NCI-H82 treated with DMSO at 0.1 percent for 48 hours (cell line): Measurements from ENCODE around the gene IGIP.

ENCODE experiments used
- DNase-seq: peaks from one replicate; lab custom pipeline; 2025; ENCODE audit not compliant: unreplicated experiment; lab: John Stamatoyannopoulos, UW

Gene IGIP

DNA sequence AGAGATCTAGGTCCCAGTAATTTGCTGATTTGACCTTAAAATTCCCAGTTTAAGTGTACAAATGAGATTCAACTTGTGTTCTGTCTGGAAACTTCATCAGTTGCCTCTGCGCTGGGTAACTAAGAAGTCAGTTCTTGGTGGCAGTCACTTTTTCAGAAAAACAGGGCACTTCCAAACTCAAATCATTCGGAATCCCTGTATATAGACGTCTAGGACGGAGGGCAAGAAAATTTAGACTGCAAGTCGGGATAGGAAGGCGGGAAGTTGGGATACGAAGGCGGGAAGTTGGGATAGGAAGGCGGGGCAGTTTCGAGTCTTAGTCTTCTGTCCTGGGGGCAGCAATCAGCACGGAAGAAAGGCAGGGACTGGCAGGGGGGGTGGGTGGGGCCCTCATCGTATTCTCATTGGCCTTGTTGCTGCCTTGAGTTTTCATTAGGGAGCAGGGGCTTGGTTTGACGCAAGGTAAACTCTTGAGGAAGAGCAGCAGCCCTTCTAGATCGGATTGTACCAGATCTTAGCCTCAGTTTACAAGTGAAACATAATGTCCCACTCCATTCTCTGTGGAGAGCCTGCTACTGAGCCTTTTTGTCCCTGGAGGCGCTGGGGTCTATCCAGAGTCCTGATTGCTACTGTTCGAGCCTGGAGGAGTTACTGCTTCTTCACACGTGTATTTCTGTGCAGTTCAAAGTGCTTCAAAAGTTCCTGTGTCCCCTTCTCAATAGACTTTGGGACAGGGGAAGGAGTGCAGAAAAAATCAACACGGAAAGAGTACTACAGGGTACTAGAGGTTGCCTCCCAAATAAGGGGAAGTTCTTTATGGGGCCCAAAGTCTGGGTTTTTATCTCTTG, 14.5 kb upstream of the IGIP start:
- DNase-seq, result no peak

DNA sequence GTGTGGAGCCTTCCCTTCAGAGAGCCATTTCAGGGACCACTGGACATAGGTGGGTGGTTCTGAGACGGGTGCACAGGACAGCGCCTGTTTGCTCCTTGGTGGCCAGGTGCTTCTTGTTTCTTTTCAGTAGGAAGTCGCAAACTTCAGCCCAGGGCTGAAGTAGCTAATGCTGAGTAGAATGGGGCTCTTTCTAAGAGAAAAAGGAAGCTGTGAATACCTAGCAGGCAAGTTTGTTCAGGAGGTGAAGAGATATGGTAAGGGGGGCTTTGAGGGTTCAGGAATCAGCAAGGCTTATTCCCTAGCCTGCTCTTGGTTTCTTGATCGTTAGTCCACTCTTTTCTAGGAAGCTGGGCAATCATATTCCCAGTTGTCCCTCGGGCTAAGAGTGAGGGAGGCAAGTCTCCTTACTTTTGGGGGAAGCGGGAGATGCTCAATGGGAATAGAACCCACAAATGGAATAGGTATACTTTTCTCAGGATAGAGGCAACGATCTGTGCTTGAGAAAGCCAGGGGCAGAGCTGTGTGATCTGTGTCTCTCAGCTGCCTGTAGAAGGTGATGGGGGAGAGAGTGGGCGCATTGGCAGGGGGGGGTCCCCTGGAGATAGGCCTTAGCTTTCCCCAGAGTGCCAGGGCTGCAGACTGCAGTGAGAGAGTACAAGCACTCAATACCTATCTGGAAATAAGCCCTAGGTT, 13.7 kb upstream of the IGIP start:
- DNase-seq, result no peak

DNA sequence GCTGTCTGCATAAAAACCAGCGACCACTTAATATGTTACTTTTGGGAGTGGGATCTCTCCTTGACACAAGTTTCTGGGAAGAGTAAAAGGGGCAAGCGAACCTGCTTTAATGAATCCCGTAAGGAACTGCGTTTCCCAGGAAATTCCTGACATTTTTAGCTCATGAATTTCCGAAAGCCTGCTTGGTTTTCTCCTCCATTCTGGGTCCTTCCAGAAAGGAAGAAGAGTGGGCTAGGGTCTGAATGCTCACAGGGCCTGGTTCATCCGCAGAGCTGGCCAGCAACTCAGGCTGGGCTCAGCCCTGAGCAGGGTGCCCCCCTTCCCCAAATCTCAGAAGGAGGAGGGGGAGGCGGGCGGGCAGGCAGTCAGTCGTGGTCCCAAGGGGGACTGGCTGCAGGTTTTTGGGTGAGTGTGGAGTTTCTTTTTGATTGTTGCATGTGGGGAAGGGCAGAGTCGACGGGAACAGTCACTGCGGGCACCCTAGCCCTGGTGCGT, 13.0 kb upstream of the IGIP start:
- DNase-seq, result no peak

DNA sequence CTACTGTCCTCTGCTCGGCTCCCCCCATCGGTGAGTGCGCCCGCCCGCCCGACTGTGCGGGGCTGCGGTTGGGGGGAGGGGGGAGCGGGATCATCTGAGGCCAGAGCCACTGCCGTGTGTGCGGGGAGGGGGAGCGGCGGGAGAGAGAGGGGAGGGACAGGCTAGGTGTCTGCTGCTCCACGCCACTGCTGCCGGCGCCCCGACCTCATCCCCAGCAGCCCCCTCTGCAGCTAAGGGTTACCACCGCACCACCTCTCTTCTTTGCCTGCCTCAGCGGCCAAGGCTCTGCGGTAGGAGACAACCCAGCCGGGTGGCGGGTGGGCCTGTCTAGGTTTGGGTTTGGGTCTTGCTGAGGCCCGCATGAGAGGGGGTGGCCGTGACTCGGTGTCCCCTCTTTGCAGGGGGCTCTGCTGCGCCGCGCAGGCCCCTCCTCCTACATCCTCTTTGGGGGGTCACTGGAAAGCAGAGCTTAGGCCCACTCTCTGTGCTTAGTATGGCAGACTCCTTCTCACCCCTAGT, 12.5 kb upstream of the IGIP start:
- no peak for DNase-seq

- peak; percentile 89 for DNase-seq
Observed at GRCh38 chr5:140113699-140114263, 12.0 kb upstream of the IGIP start, which contains the start of gene PURA. PURA (plus strand) TSS chr5:140114109; CDS start chr5:140114182, 73 bp downstream.

- no peak for DNase-seq
Observed at GRCh38 chr5:140114341-140115185, 11.2 kb upstream of the IGIP start.

DNA sequence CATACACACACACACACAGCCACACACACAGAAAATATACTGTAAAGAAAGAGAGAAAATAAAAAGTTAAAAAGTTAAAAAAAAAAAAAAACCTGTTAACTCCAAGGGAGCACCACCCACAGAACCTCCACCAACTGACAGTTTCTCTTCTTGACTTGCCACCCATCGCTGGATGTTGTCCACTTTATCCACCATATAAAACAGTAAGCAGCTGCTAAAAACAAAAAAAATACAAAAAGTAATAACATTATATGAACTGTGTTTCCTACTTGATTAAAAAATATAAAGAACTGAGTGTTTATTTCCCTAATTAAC, 10.6 kb upstream of the IGIP start:
- DNase-seq, result no peak

- no peak for DNase-seq
Observed at GRCh38 chr5:140116716-140117115, 9.0 kb upstream of the IGIP start.

- DNase-seq, result no peak
Observed at GRCh38 chr5:140117523-140117922, 8.2 kb upstream of the IGIP start.

- DNase-seq, result no peak
Observed at GRCh38 chr5:140118302-140118936, 7.3 kb upstream of the IGIP start.

- DNase-seq, result no peak
Observed at GRCh38 chr5:140126315-140127012, 727 bp downstream of the IGIP start.

DNA sequence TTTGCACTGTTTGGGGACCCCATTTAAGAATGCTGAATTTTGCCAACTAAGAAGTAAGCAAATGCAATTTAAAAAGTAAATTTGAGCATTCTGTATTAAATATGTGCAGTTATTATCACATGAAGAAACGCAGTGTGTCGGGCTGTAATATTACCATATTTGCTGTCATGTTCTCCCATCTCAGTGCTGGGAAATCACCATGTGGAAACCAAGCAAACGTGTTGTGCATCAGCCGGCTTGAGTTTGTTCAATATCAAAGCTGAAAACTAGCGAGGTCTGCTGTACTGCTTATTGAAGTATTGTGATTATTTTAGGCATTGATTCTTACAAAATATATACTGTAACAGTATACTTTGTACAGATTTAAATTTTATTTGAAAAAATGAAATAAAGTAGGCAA, 2.6 kb downstream of the IGIP start:
- no peak for DNase-seq

DNA sequence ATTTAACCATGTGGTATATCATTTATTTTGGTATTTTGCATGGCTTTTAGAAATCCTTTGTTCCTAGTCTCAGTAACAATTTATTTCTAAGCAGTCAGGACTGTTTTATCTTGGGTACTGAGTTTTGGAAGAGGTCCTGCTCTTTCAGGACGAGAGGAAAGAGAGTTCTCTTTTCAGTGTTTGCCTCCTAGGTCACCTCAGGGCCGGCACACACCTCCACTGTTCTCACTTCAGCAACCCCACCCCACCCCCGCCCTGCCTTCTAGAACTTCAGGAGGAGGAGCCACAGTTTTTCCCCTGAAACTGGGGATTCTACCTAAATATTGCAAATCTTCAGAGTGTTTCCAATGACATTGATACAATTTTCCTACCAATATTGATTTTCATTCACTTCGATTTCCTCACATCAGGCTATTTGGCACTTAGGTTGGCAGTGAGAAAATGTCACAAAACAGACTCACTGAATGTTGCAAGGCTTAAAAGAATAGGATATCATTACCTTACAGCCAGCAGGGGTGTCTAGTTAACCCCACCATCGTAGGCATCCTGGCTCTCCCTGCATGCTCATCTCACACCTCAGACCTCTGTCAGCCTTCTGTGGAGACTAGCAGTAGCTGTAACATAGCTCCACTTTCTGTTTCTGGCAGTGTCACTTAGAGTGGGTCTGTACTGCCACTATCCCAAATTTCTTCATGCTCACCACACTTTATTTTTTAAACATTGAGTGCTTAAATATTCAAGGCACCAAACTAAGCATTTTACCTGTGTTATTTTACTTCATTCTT, 5.4 kb downstream of the IGIP start:
- DNase-seq, result no peak

GRCh38 chr5:140131967-140132409, 6.3 kb downstream of the IGIP start:
- DNase-seq, result no peak

- DNase-seq, result no peak
Observed at GRCh38 chr5:140133514-140134167, 7.9 kb downstream of the IGIP start.

DNA sequence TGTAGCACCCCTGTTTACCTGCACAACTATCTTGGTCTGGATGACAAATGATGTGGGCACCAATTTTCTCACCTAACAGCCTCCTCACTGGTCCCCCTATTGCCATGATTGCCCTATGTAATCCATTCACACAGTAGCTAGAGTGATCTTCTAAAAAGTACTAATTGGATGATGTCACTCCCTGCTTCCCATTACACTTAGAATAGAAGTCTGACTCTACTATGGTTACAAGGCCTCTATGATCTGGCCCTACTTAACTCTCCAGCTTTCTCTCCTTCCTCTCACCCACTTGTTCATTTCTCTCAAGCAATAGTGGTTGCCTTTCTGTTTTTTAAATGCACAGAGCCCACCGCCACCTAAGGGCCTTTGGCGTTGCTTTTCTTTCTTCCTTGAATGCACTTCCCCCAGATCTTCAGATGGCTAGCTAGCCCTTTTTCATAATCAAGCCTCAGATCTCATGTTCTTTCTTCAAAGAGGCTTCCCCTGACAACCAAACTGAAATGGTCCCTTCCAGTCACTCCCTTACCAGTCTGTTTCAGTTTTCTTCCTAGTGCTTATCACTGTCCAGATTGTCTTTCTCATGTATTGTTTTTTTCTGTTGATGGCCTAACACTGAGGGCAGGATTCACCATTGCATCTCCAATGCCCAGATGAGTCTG, 8.7 kb downstream of the IGIP start:
- no peak for DNase-seq

- DNase-seq, result no peak
Observed at GRCh38 chr5:140135127-140135526, 9.4 kb downstream of the IGIP start.

DNA sequence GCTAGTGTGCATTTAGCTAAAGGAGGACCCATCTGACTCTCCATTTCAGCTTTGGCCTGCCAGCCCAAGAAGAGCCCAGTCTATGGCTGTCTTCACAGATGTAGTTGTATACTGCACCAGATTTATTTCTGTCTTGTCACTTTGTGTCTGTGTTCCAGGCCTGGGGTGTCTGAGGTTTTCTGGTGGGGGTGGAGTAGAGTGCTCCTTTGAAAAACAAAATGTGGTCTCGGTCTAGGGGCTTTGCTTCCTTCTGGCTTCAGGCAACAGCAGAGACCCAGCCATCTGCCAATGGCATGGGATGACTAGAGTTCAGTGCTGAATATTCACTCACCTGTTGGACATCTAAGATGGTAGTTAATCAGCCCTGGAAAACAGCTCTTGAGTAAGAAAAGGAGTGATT, 10.9 kb downstream of the IGIP start:
- no peak for DNase-seq
